RPMI8226 (cell line): ENCODE measurements around the gene SH3PXD2B.
"Not testable (repeated sequence)": the region's sequence is repeated elsewhere in the genome, so short reads cannot be mapped to it uniquely, and the experiment has no call there.

Experiments
- DNase-seq: peaks from one replicate; pipeline ENCODE4 v3.0.0-alpha.2; 2015

The SH3PXD2B gene

DNA sequence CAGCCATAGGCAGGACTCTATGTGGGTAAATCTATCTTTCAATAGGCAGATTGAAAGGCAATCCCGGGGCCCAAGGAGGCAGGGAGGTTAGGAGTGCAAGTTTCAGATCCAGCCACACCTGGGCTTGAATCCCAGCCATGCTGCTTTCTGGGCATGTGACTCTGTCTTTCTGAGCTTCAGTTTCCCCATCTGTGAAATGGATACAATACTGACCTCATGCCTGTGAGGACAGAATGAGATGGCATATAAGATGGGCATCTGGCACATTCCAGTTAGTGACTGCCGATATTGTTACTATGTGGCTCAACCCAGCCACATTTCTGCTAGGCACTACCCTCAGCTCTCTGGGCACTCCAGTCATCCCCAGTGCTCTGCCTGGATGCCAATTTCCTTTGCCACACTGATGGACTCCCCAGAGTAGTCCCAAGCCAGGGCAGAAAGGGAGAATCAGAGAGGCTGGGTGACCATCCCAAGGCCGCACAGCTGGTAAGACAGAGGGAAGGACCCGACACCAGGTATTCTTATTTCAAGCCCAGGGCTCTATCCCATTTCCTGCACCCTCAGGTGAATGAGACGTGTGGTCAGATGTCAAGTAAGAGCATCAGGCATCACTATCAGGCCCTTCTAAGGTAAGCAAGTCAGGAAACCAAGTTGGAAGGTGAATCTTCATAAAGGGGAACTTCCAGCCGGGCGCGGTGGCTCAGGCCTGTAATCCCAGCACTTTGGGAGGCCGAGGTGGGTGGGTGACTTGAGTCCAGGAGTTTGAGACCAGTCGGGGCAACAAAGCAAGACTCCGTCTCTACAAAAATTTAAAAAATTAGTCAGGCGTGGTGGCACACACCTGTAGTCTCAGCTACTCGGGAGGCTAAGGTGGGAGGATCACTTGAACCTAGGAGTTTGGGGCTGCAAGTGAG, 38.7 kb downstream of the SH3PXD2B start:
- DNase-seq, result peak; percentile 30

DNA sequence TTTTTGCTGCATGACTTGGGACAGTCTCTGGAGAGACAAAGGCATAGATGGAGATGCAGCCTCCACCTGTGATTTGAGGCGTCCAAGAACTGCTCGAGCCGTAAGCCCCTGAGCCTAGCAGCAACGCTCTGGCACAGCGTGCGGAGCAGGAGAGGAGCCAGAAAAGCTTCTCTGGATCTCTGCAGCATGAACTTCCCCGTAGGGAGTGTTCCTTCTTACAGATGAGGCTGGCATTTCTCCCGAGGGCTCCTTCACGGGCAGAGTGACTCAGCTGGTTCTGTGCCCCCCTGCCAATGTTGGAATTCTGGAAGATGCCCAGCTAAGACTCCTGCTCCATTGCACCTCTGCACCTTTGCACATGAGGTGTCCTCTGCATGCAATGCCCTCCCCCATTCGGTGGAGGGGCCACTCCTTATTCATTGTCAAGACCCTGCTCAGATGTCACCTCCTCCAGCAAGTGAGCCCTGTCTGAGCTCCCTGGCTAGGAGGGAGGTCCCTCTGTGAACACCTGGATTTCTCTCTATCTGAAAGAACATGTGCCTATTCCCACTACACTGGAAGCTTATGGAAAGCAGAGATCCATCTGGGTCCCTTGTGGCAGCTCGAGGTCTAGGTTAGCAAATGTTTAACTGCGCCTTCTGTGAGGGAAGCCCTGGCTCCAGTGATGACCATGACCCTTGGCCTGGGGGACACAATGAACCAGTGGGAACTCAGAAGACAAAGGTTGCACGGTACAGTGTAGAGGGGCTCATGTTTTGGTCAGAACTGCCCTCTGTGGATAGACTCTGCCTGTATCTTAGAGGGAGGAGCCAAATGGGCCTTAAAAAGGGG, 39.6 kb downstream of the SH3PXD2B start:
- DNase-seq, result no peak

DNA sequence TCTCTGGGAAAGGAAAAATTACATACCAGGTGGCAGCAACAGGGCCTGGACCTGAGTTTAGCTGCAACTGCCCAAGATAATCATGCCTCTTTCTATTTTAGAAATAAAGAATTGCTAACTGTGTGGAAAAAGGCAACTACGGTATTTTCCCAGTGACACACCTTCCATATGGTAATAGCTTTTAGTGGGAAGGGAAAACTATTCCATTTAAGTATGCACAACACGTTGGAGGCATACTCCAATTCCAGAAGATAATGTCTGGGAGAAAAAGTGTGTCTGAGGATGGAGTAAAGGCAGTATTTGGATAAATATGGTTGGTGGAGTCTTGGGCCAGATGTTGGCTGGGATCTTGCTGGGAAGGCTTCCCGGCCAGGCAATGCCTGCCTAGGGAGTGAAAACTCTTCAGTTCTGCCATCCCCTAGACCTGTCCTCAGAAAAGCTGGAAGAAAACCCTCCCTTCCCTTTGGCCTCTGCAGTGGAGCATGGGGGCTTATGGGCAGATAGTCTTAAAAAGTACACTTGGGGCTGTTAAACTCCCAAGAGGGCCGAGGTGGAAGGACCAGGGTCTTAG, 40.6 kb downstream of the SH3PXD2B start:
- no peak for DNase-seq

DNA sequence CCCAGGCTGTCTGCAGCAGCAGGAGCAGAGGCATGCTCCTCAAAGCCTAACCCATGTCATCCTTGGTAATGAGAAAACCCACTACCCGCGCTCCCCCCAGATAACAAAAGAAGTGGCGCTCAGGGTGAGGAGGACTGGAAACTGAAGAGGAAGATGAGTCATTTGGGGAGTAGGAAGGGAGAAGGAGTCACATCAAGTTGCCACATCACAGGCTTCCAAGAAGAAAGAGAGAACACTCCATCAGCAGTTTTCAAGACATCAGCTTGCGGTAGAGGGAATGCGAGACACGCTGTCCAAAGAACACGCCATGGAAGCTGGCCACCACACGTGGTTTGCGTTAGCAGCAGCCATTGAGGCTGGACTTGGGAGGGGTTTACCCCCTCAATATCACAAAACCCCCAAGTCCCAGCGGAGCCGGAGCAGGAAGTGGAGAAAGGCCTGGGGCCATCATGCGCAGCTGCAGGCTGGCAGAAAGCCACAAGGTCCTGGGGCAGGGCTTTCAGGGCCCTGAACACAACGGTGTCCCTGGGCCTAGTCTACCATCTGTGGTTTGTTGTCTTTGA, 41.5 kb downstream of the SH3PXD2B start:
- peak; percentile 89 for DNase-seq

DNA sequence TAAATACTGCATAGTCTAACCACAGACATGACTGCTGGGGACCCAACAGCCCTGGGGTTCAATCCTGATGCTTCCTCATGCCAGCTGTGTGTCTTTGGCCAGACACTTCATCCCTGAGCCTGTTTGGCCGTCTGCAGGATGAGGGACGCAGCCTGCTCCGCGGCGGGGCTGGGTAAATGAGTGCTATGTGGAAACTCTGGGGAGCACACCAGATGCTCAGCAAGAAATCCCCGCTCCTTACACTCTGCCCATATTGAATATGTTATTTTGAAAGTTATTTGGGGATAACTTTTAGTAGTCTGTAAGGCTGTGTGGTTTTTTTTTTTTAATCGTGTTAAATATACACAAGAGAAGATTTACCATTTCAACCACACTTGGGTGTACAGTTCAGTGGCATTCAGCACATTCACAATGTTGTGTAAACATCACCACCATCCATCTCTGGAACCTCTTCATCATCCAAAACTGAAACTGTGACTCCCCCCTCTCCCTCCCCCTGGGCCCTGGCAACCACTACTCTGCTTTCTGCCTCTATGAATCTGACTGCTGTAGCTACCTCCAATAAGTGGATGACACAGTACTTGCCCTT, 42.7 kb downstream of the SH3PXD2B start:
- peak; percentile 73 for DNase-seq

DNA sequence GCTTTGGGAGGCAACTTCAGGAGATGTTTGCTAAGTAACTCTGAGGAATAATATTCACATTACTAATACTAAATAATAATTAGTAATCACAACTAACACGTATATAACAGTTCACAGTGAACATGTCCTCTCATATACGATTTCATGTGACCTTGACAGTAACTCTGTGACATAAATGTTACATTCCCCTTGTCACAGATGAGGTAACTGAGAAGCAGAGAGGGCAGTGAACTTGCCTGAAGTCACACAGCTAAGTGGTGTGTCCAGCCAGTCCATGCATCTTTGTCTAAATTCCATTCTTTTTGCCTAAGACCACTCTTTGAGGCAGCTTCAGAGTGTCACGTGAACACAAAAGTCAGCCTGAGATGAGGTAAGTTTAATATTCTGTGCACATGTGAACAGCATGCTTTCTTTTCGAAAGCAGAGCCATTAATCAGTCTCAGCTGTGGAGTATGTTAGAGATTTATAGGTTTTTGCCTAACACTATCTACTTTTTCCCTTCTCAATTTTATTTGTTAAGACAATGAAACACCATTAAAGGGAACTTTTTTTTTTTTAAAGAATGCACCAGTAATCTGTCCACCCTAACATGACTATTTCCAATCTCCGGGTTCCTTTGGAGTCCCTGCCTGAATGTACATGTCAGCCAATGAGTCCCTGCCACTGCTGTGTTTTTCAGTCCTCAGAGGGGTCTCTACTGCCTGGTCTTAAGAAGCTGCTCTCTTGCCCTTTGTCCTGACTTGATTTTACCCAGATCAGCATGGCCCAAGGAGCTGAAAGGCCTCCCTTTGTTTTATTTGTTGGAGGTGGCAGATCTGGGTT, 43.5 kb downstream of the SH3PXD2B start:
- DNase-seq, result no peak

DNA sequence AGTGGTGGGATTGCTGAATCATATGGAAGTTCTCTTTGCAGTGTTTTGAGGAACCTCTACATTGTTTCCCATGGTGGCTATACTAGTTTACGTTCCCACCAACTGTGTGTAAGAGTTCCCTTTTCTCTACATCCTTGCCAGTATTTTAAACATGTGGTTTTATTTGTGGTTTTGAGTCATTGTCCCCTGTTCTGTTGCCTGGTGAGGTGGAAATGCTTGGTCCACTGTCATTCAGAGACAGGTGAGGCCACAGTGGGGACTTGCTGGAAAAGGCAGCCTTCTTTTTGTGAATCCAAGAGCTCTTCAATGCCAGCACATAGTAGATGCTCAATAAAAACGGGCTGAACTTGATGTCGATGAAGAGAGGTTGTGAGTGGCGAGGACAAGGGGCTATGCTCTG, 44.2 kb downstream of the SH3PXD2B start:
- DNase-seq, result peak; percentile 70

DNA sequence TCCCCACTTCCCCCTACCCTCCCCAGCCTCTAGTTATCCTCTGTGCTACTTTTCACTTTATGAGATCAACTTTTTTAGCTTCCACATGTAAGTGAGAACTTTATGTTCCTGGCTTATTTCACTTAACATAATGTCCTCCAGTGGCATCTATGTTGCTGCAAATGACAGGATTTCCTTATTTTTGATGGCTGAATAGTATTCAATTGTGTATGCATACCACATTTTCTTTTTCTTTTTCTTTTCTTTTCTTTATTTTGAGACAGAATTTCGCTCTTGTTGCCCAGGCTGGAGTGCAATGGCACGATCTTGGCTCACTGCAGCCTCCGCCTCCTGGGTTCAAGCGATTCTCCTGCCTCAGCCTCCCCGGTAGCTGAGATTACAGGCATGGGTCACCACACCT, 44.8 kb downstream of the SH3PXD2B start:
- not testable (repeated sequence) for DNase-seq

DNA sequence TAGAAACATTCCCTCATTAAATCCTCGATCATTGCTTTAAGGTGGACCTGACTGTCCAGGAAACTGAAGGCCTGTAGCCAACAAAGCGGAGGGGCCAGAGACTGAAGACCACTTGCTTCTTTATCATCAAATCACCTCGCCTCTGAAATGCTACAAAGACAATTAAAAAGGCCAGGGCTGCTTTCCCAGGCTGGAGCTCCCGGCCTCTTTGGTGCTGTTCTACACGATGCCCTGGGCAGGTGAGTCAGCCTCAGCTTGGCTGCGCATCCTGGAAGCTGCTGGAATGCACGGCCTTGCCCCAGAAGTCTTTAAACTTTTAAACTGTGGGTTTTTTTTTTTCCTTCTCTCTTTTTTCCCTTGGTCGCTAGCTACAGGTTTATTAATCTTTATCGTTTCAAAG, 46.5 kb downstream of the SH3PXD2B start:
- no peak for DNase-seq

DNA sequence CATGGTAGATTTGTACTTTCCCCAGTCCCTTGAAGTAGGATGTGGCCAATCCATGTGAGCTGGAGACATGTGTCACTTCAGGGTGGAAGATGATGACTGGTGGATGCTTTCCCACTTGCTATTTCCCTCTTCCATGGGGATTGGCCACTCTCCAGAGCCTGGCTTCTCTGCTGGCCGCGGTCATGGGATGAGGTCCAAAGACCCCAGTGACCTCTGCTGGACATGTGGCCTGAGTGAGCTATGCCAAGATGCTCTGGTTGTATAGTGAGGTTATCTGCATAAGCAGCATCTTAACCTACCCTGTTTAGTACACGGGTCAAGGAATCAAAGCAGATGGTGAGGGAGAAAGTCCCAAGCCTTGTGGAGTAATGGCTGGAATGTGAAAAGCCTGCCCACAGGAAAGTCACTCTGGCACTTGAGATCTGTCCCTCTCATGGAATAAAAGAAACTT, 47.1 kb downstream of the SH3PXD2B start:
- no peak for DNase-seq

DNA sequence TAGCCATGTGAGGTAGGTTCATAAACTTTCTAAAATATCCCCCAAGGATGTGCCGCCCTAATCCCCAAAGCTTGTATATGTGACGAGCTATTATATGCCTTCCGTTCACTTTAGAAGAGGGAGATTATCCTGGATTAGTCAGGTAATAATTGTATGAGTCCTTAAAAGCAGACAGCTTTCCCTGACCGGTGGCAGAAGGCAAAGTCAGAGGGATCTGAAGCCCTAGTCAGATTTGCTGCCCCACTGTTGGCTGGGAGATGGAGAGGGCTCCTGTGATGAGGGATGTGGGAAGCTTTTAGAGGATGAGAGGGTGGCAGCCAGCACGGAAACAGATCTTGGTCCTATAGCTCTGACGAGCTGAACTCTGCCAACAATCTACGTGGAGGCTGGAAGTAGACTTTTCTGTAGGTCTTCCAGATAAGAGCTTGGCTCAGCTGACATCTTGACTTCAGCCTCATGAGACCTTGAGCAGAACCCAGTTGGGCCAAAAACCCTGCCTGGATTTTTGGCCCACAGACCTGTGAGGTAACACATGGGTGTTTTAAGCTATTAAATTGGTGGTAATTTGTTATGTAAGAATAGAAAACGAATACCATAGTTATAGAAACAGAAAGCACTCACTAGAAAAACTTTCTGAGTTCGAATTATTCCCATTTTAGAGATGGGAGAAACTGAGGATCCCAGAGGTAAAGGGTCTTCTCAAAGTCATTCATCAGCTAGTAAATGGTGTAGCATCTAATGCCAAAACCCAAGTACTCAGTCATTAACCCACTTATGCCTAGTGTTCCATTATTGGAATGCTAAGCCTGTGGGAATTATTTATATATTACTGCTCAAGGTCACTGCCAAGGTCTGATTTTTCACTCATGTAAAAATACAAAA, 48.9 kb downstream of the SH3PXD2B start:
- no peak for DNase-seq

DNA sequence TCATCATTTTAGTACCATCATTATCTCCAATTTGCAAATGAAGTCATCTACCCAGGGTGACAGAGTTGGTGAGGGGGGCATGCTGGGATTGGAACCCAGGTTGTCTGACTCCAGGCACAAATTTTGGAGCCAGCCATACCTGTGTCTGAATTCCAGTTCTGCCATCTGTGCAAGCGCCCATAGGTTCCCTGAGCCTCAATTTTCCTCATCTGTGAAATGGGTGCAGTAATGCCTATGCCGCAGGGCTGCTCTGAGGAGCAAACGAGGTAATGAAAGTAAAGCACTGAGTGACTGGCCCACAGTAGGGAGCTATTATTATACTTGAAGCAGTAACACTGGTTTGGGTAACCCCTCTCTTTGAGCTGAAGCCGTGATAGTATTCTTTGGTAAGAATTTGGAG, 49.6 kb downstream of the SH3PXD2B start:
- no peak for DNase-seq

DNA sequence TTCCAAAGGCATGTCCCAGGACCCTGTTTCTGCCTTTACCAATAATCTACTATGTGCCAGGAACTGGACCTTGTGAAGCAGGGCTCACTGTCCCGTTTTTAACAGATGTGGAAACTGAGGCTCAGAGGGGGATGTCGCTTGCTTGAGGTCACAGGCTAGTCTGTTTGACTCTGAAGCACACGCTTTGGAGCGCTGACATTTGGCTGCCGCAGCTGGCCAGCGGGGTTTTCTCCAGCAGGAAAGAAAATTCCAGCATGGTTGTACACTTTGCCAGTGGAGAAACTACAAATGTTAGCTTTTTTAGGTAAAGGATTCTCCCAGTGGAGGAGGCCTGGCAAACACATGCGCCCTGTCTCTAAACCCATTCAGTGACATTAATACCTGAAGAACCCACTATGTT, 50.5 kb downstream of the SH3PXD2B start:
- DNase-seq, result no peak

DNA sequence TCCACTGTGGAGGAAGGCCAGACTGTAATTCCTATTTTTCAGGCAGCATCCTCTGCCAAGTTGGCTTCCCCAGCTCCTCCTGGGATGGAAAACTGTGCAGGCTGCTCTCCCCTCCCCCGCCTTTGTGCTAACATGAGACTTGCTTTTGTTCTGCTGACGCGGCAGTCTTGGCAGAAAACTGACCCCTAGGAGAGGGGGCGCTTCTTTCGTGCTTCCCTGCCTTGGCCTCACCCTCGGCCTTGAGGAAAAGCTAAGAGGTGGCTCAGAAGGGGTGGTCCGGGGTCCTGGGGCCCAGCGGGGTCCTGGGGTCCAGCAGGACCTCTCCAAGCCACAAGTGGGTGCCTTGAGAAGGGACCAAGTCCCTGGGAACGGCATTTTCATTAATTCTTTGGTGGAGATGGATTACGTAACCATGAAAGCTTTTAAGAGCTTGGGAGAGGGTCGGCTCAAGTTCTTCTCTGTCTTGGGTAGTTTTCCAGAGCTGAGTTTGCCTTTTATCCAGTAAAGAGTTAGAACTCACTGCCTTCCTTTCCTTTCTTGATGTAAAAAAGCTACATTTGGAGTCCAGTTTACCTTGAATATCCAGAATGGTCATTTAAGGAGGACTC, 51.0 kb downstream of the SH3PXD2B start:
- no peak for DNase-seq

DNA sequence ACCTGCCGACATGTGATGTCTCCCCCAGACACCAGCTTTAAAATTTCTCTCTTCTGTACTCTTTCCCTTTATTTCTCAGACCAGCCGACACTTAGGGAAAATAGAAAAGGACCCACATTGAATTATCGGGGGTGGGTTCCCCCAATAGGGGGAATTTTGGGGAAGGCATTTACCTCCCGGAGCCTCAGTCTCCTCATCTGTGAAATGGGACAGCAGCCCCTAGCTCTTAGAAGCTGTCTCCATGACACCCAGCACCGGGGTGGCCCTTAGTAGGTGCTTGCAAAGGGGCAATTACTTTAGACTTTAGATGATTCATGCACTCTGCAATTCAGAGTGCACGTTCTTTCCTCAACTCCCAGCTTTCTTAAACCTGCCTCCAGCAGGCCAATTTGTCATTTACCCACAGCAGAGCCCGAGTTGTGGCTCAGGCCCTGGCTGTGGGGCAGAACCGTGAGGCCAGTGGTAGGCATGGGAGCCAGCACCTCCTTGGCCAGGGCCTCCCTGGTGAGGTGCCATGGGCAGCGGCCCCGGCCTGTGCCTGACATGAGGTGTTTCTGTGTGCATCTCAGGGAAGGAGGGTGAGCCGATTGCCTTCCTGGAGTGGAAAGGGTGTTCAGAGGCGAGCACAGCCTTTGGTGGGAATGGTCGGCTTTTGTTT, 51.7 kb downstream of the SH3PXD2B start:
- no peak for DNase-seq

DNA sequence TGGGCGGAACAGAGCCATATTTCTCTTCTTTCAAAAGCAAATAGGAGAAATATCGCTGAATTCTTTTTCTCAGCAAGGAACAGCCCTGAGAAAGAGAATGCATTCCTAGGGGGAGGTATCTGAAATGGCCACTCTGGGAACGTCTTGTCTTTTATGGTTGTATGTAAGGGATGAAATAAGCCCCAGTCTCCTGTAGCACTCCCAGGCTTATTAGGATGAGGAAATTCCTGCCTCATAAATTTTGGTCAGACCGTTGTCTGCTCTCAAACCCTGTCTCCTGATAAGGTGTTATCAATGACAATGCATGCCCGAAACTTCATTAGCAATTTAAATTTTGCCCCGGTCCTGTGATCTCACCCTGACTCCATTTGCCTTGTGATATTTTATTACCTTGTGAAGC, 52.3 kb downstream of the SH3PXD2B start:
- DNase-seq, result not testable (repeated sequence)

DNA sequence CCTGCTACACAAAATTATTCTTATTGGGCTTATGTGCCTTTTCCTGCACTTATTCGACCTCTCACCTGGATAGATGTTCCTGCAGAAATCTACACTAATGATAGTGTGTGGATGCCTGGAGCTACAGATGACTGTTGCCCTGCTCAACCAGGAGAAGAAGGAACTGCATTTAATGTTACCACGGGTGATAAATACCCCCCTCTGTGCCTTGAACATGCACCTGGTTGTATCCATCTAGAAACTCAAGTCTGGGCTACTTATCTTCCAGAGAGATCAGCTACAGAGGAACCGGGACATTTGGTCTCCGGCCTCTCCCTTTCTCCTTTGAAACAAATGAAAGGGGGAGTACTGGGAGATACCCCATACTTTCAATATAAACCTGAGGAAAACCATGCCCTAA, 54.5 kb downstream of the SH3PXD2B start:
- no peak for DNase-seq

DNA sequence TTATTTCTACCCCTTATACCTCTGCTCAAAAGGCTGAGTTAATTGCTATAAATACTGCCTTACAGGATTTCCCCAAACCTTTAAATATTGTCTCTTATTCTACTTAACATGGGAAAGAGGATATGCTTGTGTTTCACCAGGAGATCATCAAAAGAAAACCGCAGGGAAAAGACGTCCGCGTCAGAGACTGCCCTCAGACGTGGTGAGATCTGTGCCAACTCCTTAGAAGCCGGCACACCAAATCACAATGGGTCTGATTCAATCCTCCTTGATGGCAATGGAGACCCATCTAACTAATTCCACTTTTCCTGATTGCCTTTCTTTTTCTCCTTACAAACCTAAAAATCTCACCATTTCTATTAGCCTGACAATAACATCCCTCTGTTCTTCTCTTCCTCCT, 55.0 kb downstream of the SH3PXD2B start:
- DNase-seq, result no peak

DNA sequence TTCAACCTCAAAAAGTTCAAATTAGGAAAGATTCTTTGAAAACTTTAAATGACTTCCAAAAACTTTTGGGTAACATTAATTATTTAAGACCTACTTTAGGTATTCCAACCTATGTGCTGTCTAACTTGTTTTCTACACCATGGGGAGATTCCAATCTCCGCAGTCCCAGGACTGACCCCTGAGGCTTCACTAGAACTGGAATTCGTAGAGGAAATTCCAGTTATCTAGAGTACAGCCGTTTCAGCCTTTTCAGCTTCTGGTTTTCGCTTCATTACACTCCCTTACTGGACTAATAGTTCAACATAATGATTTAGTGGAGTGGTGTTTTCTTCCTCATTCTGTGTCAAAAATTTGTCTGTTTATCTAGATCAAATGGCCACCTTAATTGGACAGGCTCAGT, 55.7 kb downstream of the SH3PXD2B start:
- not testable (repeated sequence) for DNase-seq

DNA sequence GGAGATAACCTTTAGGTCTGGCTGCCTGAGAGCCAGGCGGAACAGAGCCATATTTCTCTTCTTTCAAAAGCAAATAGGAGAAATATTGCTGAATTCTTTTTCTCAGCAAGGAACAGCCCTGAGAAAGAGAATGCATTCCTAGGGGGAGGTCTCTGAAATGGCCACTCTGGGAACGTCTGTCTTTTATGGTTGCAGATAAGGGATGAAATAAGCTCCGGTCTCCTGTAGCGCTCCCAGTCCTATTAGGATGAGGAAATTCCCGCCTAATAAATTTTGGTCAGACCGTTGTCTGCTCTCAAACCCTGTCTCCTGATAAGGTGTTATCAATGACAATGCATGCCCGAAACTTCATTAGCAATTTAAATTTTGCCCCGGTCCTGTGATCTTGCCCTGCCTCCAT, 57.3 kb downstream of the SH3PXD2B start:
- not testable (repeated sequence) for DNase-seq
